ELR (cell line): ENCODE results near the gene PRELP.
"Not testable (repeated sequence)": the region's sequence is repeated elsewhere in the genome, so short reads cannot be mapped to it uniquely, and the experiment has no call there.

Source experiments
- DNase-seq: peaks from one replicate; pipeline ENCODE4 v3.0.0-alpha.2; 2015; ENCODE audit warnings: low read depth

The PRELP gene

DNA sequence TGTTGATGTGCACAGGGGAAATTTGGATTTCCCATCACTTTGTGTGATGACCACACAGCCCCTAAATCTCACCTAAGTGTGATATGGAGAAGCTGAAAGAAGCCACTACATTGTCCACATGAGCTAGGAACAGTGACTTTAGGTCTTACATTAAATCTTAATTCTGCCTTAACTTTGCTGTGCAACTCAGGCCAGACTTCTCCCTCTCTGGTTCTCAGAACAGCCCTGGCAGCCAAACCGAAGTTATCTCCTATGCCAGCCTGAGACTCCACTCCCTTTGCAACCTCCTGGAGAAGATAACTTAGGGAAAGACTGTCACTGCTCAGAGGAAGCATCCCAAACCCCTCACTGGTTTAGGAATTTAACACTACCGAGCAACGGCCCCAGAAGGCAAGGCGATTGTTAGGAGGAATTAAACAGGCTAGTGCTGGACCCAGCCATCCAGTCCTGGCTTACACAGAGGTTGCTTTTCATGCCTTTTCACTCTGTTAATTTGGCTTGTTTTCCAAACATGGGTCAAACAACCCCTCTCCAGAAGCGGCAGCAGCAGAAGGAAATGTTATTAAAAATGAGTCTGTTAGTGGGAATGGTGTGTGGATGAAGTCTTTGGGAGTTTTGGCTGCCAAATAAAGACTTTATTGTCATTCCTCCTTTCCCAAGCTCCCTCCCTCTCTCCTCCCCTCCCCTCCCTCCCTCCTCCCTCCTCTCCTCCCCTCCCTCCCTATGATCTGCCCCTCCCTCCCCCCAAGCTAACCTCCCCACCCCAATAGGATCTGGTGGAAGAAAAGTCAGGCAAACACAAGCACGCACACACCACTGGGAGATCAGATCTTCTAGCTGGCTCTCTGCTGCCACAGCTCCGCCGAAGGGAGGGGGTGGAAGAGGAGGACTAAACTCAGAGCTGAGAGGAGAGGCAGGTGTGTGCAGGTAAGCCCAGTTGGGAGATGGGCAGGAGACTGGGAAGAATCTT lies at the start of gene PRELP:
PRELP (plus strand) TSS at position 795 of the 970 bp plus-strand sequence. CDS start 7,379 bp downstream, outside the sequence.
- no peak for DNase-seq

DNA sequence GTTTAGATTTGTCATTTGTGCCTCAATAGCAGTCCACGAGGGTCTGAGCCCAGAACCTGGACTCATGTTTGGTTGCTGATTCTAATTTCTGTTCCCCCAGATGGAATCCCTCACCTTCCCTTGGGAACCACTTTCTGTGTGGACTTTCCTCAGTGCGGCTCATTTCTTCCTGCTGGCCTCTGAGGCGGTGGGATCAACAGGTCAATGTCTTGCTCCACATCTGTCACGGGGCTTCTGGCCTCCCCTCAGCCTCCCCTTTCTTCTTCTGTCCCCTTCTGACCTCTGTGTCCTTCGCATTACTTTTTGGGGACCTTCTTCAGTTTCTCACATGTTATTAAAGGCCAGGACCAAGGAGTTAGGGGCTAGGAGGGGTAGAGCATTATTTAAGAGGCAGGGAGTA lies 49.2 kb upstream of the PRELP start:
- no peak for DNase-seq

DNA sequence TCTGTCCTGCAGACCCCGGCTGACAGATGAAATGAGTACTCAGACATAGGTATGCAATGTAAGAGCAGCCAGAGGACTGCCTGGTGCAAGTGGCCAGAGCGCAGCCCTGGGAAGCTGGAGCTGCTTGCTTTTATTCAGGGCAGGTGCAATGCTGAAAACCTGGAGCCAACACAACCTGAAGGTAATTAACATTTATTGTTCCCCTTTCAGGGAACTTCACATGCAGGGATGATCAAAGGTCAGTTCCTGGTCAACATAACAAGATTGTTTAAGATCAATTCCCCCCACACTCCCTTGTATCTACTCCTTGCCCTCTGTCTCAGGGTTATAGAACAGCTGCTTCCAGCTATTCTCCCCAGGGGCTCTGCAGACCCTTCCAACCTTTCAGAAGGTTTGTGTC lies 48.7 kb upstream of the PRELP start:
- DNase-seq: no peak

DNA sequence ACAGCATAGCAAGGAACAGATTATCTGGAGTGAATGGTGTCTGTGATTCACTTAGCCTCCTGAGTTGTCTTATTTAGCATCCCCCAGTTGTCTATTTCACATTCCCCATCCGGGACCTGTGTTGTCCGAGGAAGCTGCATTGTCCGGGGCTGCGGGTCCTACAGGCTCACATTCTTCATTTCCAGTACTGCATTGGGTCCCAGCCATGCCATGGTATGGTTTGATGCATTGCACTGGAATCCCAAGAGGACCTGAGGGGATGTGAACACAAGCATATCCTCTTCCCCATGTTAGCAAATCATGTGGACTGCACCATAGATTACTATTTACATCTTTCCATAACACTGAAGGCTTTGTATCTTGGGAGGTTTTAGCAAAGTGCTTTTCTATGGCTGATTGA lies 48.2 kb upstream of the PRELP start:
- no peak for DNase-seq

DNA sequence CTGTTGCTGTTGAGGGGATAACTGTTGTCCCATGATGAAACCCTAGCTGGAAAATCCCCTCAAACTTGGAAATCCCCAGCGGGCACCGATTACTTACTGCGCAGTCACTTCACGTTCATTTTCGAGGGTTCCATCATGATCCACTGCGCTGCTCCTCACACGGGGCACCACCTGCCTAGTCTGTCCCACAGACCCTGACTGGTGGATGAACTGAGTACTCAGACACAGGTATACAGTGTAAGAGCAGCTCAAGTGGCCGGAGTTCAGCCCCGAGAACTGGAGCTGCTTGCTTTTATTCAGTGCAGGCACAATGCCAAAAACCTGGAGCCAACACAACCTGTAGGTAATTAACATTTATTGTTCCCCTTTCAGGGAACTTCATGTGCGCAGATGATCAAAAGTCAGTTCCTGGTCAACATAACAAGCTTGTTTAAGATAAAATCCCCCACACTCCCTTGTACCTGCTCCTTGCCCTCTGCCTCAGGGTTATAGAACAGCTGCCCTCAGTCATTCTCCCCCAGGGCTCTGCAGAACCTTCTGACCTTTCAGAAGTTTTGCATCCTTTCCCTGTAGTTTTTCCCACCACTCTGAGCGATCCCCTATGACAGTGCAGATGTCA lies 46.5 kb upstream of the PRELP start:
- DNase-seq: no peak

DNA sequence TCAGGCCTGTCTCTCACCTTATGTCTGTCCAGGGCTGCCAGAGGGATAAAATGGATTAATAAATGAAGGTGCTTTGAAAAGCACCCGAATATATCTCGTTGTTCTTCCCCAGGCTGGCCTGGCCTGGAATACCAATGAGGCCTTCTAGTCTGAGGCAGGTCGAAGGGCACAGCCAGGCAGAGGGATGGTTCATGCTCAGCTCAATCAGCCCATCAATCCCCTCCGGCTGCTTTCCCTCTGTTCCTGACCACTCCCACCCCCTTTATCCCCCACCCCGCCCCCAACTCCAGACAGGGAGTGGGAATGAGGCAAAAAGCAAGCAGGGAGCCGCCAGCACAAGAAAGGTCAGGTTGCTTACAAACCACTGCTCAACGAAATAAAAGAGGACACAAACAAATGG lies 40.0 kb upstream of the PRELP start:
- no peak for DNase-seq

DNA sequence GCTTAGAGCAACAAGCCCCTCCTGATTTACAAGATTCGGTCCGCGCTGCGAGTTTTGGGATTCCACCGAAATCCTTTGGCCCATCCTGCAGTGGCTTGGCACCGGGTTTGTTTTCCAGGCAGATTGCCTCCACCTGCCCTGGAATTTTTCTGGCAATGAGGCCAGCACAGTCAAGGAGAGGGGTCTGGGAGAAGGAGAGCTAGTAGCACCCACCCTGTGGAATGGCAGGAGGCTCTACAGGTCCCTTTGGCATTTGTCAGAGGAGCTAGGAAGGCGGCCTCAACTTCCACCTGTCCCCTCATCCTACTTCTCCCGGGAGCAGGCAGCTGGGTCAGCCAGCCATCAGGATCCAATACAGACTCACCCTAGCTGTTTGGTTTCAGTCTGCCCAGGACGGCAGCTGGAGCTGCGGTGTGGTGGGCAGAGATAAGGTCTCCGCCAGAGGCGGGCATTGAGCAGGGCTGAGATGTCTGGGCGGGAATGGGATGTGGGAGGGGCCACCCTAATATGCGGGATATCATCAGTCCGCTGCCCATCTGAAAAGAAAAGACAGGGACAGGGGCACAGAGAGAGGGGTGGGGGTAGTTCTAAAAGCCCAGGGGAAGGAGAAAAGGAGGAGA lies 37.8 kb upstream of the PRELP start:
- DNase-seq: no peak

DNA sequence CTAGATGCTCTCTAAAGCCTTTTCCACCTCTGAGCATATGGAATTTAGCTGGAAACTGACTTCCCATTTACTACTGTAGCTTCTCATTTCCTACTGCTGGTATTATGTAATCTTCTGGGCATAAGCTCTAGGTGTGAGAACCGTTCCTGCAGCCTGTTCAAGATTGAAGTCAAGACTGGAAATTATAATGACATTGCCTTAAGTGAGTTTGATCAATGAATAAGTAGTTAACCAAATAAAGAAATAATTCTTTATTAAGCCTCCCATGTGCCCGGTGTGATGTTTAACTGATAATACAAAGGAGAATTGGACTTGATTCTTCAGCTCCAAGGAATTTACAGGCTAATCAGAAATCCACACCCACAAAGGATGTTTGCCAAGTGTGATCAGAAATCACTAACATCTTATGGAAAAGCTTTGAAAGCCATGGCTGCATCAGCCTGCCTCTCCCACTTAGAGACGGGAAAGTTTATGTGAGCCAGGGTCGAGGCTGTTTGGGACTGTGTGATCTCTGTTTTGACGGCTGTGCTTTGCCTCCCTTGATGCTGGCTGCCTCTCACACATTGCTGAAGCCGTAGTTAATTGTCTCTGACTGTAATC lies 36.4 kb upstream of the PRELP start:
- no peak for DNase-seq

DNA sequence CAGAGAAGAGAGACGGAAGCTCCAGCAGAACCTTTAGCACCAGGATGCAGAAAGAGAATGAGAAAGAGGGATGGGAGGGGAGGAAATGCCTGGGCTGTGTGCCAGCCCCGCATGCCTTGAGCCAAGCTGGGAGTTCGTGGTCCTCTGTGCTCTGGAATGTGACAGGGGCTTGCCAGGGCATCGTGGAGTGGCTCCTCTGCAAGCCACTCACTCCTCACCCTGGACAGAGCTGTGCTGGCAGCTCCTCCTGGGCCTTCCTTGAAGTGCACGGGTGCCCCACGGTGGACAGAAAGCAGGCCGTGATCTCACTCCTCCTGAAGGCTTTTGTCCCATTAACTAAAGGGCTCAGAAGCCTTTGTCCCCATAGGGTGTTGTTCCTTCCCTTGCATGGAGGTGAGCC lies 34.8 kb upstream of the PRELP start:
- DNase-seq: peak; percentile 58

DNA sequence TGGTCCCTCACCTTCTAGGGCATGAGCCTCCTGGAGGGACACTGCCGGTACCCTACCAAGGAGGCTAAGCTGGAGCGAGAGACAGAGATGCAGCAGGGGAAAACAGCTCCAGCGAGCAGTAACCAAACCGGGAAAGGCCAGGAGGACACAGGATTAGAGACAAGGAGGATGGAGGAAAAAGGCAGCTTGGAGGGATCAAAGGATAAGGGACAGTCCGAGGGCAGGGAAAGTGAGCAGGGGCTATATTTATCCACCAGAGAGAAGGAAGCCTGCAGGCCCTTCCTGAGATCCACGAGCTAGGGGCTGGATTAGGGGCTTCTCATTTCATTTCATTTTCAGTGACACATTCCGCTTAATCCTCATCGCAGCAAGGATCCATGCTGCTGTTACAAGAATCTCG lies 33.8 kb upstream of the PRELP start:
- no peak for DNase-seq

DNA sequence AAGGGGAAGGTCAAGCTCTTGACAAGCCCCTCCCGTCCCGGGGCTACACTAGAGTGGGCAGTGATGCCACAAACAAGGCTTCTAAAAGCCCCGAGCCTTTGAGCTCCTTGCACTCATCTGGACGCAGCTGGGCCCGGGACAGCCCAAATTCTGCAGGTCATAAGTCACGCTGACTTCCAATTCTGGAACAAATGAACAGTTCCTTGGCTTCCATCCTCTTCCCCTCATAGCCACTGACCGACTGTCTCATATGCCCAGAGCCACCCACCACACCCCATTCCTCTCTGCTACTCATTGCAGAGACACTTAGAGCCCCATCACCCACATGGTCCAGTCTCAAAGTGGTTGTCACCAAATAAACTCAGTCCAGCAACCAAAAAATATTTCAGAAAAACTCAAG lies 32.8 kb upstream of the PRELP start:
- DNase-seq: no peak

DNA sequence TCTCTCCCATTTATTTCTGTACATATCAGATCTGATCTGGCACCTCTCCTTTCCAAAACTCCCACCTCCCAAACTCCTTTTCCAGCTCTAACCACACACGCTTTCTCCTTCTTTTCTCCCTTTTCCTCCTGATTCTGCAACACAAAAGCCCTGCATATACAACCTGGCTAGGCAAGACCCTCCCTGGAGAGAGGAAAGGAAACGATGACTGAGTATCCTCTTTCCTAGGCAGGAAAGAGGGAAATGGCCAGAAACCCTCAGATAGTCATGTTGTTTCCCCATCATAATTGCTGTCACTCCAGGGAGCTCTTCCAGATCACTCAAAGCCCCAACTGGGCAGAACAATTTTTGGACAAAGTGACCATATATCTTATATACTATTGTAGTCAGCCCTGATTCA lies 32.3 kb upstream of the PRELP start:
- no peak for DNase-seq

DNA sequence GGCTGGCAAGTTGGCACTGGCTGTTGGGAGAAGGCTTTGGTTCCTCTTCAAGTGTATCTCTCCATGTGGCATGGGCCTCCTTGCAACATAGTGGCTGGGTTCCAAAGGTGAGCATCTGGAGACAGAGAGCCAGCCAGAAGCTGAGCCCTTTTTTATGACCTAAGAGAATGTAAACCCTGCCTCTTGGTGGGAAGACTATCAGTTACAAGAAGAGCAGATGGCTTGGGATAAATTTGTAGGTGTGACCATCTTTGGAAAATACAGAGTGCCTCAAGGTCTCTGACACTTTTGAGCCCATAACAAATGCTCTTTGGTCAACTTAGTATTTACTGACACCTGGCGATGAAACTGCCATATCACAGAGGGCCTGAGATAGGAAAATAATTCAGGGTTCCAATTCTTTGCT lies 31.4 kb upstream of the PRELP start:
- no peak for DNase-seq

DNA sequence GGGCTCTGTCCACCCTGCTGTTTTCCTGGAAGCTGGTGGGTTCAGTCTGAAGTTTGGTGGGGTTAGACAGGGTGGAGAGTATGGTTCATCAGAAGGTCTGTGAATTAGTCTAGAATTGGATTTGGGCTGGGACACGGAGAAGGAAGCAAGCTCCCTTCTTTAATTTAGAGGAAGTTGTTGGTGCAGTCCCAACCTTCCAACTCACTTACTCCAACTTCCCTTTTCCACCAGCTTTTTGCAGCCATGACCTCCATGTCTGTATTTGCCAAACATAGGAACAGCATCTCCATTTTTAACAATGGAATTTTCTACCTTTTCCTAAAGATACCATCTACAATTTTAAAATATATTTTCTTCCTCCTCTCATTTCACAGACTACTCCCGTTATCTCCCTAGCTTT lies 28.5 kb upstream of the PRELP start:
- DNase-seq: no peak

DNA sequence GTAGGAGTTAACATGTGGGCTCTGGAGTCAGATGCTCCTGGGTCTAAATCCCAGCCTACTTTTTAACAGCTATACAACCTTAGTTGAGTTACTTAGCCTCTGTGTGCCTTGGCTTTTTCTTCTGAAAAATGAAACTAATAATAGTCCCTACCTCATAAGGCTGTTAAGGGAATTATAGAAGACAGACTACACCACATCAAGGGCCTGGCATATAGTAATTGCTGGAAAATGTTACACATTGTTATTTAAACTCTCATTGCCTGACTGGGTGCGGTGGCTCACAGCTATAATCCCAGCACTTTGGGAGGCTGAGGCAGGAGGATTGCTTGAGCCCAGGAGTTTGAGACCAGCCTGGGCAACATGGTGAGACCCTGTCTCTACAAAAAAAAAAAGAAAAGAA lies 28.0 kb upstream of the PRELP start:
- DNase-seq: not testable (repeated sequence)

DNA sequence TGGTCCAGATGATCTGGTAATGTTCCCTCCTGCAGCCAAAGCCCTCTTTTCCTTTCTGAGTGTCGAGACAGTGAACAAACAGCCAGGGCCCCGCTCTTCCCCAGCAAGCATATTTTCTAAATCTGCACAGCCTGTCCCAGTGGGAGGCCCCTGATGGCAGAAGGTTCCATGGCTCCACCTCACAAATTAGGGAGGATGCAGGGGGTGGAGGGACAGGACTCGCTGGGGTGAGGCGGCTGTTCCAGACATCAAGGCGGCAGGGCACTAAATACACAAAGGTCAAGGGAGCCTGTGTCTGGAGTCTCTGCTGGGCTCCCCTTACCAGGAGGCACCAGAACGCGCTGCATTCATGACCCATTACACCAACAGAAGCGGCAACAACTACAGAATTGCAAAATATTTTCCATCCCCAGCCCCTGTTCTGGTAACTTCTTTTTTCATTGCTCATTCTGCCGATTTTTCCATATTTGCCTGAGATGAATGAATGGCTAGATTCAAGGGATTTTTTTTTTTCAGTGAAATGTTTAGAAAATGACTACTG lies 27.0 kb upstream of the PRELP start:
- DNase-seq: no peak

DNA sequence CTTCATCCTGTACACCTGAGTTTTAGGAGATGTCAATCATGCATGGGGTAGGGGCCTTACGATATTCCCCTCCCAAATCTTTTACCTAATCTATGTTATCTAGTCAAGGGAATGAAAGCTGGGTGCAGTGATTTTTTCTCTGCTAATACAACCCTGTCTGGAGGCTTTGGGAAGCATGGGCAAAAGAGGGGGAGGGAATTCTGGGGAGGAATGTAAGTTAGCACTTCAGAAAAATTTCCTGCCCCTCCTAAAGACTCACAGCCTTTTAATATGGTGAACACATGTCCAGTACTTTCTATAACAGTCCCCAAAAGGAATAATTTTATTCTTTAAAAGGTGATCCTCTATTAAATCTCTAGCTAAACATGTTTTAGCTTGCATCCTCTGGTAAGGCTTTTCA lies 25.6 kb upstream of the PRELP start:
- no peak for DNase-seq

DNA sequence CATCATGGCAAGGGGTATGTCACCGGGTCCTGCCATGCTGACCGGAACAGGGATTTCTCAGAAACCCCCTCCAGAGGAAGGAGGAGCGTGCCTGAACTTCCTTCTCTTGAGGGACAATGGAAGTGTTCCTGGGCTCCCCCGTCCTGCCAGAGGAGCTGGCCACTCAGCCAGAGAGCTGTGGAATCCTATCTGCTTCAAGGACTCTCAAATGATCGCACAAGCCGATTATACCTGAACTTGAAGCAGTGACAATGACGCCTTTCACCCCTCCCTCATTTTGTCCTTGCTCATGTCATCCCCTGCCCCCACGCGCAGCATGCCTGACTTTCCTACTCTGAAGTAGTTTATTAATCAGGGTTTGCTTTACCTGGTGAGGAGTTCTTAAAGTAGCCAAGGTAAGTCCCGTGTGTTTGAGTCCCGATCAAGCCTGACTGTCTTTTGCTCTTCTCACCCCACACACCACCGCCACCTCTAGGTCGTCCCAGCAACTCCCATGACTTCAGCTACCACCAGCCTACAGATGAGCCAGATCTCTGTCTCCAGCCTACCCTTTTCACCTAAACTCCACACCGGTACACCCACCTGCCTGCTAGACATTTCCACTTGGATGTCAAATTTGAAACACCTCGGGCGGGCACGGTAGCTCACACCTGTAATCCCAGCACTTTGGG lies 25.0 kb upstream of the PRELP start:
- DNase-seq: no peak

DNA sequence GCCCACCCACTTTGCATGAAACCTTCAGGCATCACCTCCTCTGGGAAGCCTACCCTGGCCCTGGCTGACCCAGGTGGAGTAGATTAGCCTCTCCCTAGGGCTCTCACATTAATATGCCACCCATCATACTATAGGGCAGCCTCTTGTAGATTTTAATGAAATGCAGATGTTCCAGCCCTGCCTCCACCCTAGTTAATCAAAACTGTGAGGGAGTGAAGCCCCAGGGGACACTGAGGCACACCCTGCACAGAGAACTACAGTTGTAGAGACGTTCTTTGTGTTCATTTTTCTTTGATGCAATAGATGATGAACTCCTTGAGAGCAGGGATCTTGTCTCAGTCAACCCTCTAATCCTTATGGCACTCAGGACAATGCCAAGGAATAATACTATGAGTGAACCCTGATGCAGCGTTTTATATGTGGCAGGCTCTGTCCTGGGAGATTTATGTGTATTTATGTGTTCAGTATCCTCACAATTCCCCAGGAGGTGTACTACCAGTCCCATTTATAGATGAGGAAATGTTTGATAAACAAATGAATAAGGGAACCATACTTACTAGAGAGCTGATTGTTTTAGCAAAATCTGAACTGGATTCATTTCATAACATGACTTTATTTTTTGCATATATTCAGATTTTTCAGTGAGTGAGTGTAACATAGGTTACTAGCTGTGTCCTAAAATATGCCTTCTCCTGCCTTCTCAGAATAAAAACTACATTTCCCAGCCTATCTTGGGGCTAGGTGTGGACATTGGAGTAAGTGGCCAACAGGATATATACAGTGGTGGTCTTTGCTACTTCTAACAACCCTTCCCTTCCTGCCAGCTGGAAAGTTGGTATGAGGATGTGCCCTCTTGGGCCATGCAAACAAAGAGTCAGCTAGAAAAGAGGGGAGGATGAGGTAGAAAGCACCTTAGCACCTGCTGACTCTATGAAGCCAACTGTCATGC lies 23.5 kb upstream of the PRELP start:
- DNase-seq: no peak

DNA sequence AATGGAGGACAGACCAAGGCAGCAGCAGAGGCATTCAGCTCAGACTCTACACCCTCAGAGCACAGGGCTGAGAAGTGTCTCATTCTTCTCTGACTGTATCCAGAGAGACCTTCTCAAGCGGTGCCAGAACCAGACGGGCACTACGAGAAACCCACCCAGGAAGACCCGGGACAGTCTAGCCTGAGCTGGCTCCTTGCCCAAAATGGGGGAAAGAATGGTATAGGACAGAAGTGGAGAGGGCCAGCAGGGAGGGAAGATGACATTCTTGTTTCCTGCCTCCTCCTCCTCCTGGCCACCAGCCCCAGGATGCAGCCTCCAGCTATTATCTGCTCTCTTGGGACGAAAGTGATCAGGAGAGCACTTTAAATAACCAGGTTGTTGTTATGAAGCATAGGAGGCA lies 22.6 kb upstream of the PRELP start:
- DNase-seq: no peak

DNA sequence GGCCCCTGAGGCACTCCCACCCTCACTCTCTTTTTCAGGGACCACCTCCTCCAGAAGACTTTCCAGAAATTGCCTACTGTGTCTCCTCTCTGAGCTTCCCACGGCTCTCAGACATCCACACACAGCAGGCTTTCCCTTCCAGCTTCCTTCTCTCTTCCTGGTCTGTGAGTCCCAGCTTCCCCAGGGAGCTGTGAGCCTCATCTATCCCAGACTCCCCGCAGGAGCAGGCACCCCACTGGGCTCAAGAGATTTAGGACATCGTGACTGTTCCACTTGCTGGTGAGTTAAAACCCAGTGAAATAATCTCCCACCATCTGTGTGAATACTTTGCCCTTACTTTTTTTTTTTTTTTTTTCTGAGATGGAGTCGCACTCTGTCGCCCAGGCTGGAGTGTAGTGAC lies 22.0 kb upstream of the PRELP start:
- no peak for DNase-seq
